ENCODE results near the gene SVOPL.

DNA sequence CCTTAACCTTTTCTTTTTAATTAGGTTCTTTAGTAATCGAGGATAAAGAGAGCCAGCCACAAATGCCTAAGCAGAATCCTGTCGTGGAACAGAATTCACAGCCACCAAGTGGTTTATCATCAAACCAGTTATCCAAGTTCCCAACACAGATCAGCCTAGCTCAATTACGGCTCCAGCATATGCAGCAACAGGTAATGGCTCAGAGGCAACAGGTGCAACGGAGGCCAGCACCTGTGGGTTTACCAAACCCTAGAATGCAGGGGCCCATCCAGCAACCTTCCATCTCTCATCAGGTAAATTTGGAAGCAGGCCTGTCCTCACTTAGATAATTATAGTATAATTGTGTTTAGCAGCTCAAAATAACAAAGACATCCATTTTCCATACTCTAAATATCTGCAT, 146.5 kb downstream of the SVOPL start:
- TF ChIP-seq ZNF384 (IDR thresholded peaks at IDR 0.05; ENCODE audit: low read depth, low read length) (no peak), ZNF175 (CRISPR knock-in tag; IDR thresholded peaks at IDR 0.05; ENCODE audit: low read depth) (no peak), ELF1 (tag; IDR thresholded peaks at IDR 0.05) (no peak)
- TF ChIP-seq, protein P1, sequence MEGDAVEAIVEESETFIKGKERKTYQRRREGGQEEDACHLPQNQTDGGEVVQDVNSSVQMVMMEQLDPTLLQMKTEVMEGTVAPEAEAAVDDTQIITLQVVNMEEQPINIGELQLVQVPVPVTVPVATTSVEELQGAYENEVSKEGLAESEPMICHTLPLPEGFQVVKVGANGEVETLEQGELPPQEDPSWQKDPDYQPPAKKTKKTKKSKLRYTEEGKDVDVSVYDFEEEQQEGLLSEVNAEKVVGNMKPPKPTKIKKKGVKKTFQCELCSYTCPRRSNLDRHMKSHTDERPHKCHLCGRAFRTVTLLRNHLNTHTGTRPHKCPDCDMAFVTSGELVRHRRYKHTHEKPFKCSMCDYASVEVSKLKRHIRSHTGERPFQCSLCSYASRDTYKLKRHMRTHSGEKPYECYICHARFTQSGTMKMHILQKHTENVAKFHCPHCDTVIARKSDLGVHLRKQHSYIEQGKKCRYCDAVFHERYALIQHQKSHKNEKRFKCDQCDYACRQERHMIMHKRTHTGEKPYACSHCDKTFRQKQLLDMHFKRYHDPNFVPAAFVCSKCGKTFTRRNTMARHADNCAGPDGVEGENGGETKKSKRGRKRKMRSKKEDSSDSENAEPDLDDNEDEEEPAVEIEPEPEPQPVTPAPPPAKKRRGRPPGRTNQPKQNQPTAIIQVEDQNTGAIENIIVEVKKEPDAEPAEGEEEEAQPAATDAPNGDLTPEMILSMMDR (IDR thresholded peaks at IDR 0.05 in 2 of 3, conservative IDR thresholded peaks at IDR 0.05 in 1 of 3; ENCODE audit: insufficient read depth in 2 of 3, low read depth in 1 of 3, low read length in 3 of 3), result no peak

Measured in K562 (cell line).